Erythroblast (primary cell): ENCODE data around the gene UNC79.

Source experiments
- GATA1 ChIP-seq: IDR thresholded peaks from 2 replicates; pipeline ENCODE4 v1.6.1; 2011; ENCODE audit warnings: low read depth, mild to moderate bottlenecking, control low read depth, low read length, moderate library complexity
- POLR2A ChIP-seq: IDR thresholded peaks from 2 replicates; pipeline ENCODE4 v1.6.1; 2011; ENCODE audit warnings: mild to moderate bottlenecking, low read length

DNA sequence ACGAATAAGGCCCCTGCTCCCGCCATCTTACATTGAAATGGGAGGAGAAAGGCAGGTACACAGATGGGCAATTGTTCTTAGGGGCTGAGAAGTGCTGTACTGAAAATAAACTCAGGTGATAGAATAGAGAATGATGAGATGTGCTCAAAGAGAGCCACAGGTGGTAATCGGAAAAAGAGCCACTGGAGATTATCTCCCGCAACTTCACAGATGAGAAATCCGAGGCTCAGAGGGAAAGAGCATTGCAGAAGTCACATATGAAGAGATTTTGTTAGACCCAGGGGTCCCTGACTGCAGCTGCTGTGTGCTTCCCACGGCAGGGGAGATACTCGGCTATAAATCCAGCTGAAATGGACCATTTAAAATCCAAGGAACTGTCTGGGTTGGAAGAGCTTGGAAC is 283.9 kb downstream of the UNC79 start:
- TF ChIP-seq POLR2A (no peak), GATA1 (no peak)
